GM12878 (cell line): ENCODE data around the gene HOXD13. TPM values are rescaled to one million over a fixed set of nuclear protein-coding genes. Genes with fewer than 3 reads are reported as not detected.

Source experiments
- ATAC-seq: fragments of 200-7000 bp; cut with Tn5 transposase; 3 replicates; pipeline ENCODE4 v1.9.1; 2020; ENCODE audit warnings: mild to moderate bottlenecking, moderate library complexity
- BruUV-seq: library from RNA; stranded (reverse); fragments of 400-500 nt; replicated peaks from 2 replicates; lab custom pipeline; 2021; lab: Mats Ljungman, UMichigan
- CTCF ChIA-PET: fragments of 300-600 bp; sonication (Branson Sonifier 250); formaldehyde crosslinking; extraction: SDS; loops from one replicate; lab custom pipeline; 2021; ENCODE audit warnings: inconsistent platforms; lab: Yijun Ruan, JAX
- POLR2A ChIA-PET: fragments of 350-600 bp; formaldehyde crosslinking; extraction: SDS; loops from one replicate; lab custom pipeline; 2021; ENCODE audit warnings: inconsistent platforms; lab: Charles Lee
- RAD21 ChIA-PET: fragments of 300-600 bp; sonication (Branson Sonifier 250); formaldehyde crosslinking; loops from one replicate; lab custom pipeline; 2023; ENCODE audit warnings: antibody characterized with exemption; ENCODE audit not compliant: unreplicated experiment; lab: Charles Lee
- SMC1A ChIA-PET: fragments of 300-600 bp; sonication (Branson Sonifier 250); formaldehyde crosslinking; loops from one replicate; lab custom pipeline; 2023; ENCODE audit not compliant: unreplicated experiment, uncharacterized antibody; lab: Charles Lee
- DNase-seq: peaks from one replicate; pipeline ENCODE4 v3.0.0-alpha.2; 2011; ENCODE audit warnings: low read depth, low spot score
- FAIRE-seq: peaks from 3 replicates; lab custom pipeline; 2011; peaks lifted over from hg19 to GRCh38; lab: Jason Lieb, UNC
- H2AFZ ChIP-seq: 2 replicates; pipeline ENCODE4 v1.6.0; 2011; ENCODE audit warnings: low read depth, low read length, control low read depth; ENCODE audit not compliant: control insufficient read depth
- H3K27ac ChIP-seq: 2 replicates; pipeline ENCODE4 v1.5.1; 2011; ENCODE audit warnings: control low read depth; ENCODE audit not compliant: control insufficient read depth, insufficient read depth
- H3K27me3 ChIP-seq, 2 experiments: replicated peaks in 1 of 2; 2 replicates each; pipeline versions ENCODE4 v1.6.0 to v1.6.1; 2011; ENCODE audit warnings: low read length in 1 of 2; ENCODE audit not compliant: control insufficient read depth in 2 of 2, insufficient read depth in 2 of 2
- H3K36me3 ChIP-seq, 2 experiments: 2 replicates each; pipeline ENCODE4 v1.5.1; 2011; ENCODE audit warnings: low read length in 1 of 2; ENCODE audit not compliant: control insufficient read depth in 2 of 2, insufficient read depth in 2 of 2
- H3K4me1 ChIP-seq: 2 replicates; pipeline ENCODE4 v1.6.1; 2011; ENCODE audit warnings: mild to moderate bottlenecking, low read length, moderate library complexity, mixed read lengths; ENCODE audit not compliant: control insufficient read depth, insufficient read depth
- H3K4me2 ChIP-seq: 2 replicates; pipeline ENCODE4 v1.6.0; 2011; ENCODE audit warnings: control low read depth; ENCODE audit not compliant: control insufficient read depth, insufficient read depth
- H3K4me3 ChIP-seq: fragments of 200-600 bp; sonication (generic); 2 replicates; pipeline ENCODE4 v1.5.1; 2016
- H3K79me2 ChIP-seq: 2 replicates; pipeline ENCODE4 v1.6.0; 2011; ENCODE audit warnings: low read length; ENCODE audit not compliant: control insufficient read depth, insufficient read depth
- H3K9ac ChIP-seq: 2 replicates; pipeline ENCODE4 v1.8.0; 2011; ENCODE audit warnings: low read length, control low read depth, mixed read lengths; ENCODE audit not compliant: control insufficient read depth, insufficient read depth
- H3K9me3 ChIP-seq: replicated peaks from 3 replicates; pipeline ENCODE4 v1.5.1; 2011; ENCODE audit warnings: mild to moderate bottlenecking, low read length; ENCODE audit not compliant: control insufficient read depth, insufficient read depth
- H4K20me1 ChIP-seq: 2 replicates; pipeline ENCODE4 v1.6.0; 2011; ENCODE audit not compliant: control insufficient read depth, insufficient read depth
- CBX5 ChIP-seq: sonication (generic); IDR thresholded peaks from 2 replicates; pipeline ENCODE4 v1.6.1; 2016; ENCODE audit warnings: low read depth, moderate library complexity, mild to moderate bottlenecking, inconsistent platforms
- PRDM15 ChIP-seq: fragments of 450-650 bp; formaldehyde crosslinking; IDR thresholded peaks from 2 replicates; pipeline ENCODE4 v1.4.0; 2020; ENCODE audit warnings: mild to moderate bottlenecking, moderate library complexity
- YBX1 ChIP-seq: fragments of 450-650 bp; IDR thresholded peaks from 2 replicates; pipeline ENCODE4 v1.6.1; 2016; ENCODE audit warnings: antibody characterized with exemption
- WGBS: methylation state at CpG from one replicate; pipeline ENCODE4 v1.1.6; 2016; ENCODE audit warnings: low lambda C conversion rate; ENCODE audit not compliant: insufficient replicate concordance, insufficient coverage; ENCODE audit errors: missing lambda C conversion rate; 5-methylcytosine and 5-hydroxymethylcytosine counted together
- in situ Hi-C: fragments of 300-500 bp; cut with MboI; formaldehyde crosslinking; loops from 9 replicates; pipeline ENCODE4 v1.14.3; 2018; ENCODE audit warnings: mixed read lengths
- intact Hi-C: fragments of 100-400 bp; cut with micrococcal nuclease; formaldehyde crosslinking; loops from one replicate; pipeline ENCODE4 v1.14.2; 2022; ENCODE audit not compliant: unreplicated experiment
- polyA plus RNA-seq, 11 experiments: library from polyadenylated mRNA; depleted of rRNA in 4 of 11; unstranded in 6 of 11; stranded (reverse) in 5 of 11; fragments of >200 nt; fragmentation: Nextera tagmentation in 4 of 11; fragmentation: Illumina TruSeq in 1 of 11; extraction: Ambion mirVana in 4 of 11; extraction: Trizol in 1 of 11; gene quantifications; 1 replicate in 1 of 11; 2 replicates in 10 of 11; pipeline versions ENCODE4 v1.2.1 to v1.2.3, GENCODE V29; 2011 to 2016; ENCODE audit warnings: inconsistent platforms in 2 of 11, missing spikeins in 2 of 11, low read depth in 1 of 11
- total RNA-seq, 4 experiments: library from RNA; depleted of rRNA in 3 of 4; stranded (reverse); fragments of >200 nt in 3 of 4; fragmentation: Illumina TruSeq in 1 of 4; extraction: Trizol in 1 of 4; gene quantifications; 2 replicates each; pipeline versions ENCODE4 v1.2.1 to v1.2.3, GENCODE V29; 2013 to 2021

The HOXD13 gene
- total and polyA plus RNA-seq, 10 of the 15 experiments (the other 5 are each of a cell fraction or from before 2014, with no cell fraction given): not detected

GRCh38 chr2:176101842-176102241, 9.3 kb downstream of the HOXD13 start:
- SMC1A ChIA-PET: no interaction called here
- H3K4me1 ChIP-seq: peaks cover 3% of the 10 kb centered on the region; the same call in 1 of the 2 replicates
- H3K4me3 ChIP-seq: no peak overlapping the region
- no peak overlapping the region for H2AFZ ChIP-seq
- H3K9me3 ChIP-seq: no peaks in the 10 kb centered on the region; the same call in 2 of the 3 replicates
- BruUV-seq: no TSS peak
- H4K20me1 ChIP-seq: no peaks in the 10 kb centered on the region
- H3K9ac ChIP-seq: no peak overlapping the region
- CTCF ChIA-PET: interaction anchor here (0.5 to 2.6 kb wide), 5 partner anchors 9 to 1834 kb away, joined by 3 to 11 read pairs (median 3); no protein-coding TSS in a partner anchor
- no peak overlapping the region for H3K4me2 ChIP-seq
- in situ Hi-C loops (no loop called here), intact Hi-C loops (no loop called here)
- peaks cover 20 to 46% of the 10 kb centered on the region in 2 experiments for H3K27me3 ChIP-seq
- FAIRE-seq: no peak
- no peaks in the 10 kb centered on the region for H3K79me2 ChIP-seq
- RAD21 ChIA-PET: no interaction called here
- no peak overlapping the region for H3K27ac ChIP-seq
- no peak for TF ChIP-seq CBX5
- no peak for TF ChIP-seq YBX1
- no peak for TF ChIP-seq PRDM15 (CRISPR knock-in tag)
- POLR2A ChIA-PET: no interaction called here
- no peaks in the 10 kb centered on the region for H3K36me3 ChIP-seq
- DNase-seq: no peak
- ATAC-seq: no peak
- WGBS: 29% methylated on average over 4 of the region's 5 CpGs
